Activated CD4-positive, CD25-positive, alpha-beta regulatory T cell treated with anti-CD3 and anti-CD28 coated beads, Interleukin-2, amount 50 U/mL, for 24 hours (primary cell): ENCODE data around the gene NEURL1B.
A peak's percentile ranks its signal among the peaks of the same experiment; 100 is the strongest.

ENCODE experiments used
- ATAC-seq, 2 donors: fragments of 150-1000 bp; cut with Tn5 transposase; one replicate each; pipeline ENCODE4 v1.10.0; 2021; ENCODE audit warnings: mild to moderate bottlenecking in 1 of 2, moderate library complexity in 1 of 2

The NEURL1B gene

DNA sequence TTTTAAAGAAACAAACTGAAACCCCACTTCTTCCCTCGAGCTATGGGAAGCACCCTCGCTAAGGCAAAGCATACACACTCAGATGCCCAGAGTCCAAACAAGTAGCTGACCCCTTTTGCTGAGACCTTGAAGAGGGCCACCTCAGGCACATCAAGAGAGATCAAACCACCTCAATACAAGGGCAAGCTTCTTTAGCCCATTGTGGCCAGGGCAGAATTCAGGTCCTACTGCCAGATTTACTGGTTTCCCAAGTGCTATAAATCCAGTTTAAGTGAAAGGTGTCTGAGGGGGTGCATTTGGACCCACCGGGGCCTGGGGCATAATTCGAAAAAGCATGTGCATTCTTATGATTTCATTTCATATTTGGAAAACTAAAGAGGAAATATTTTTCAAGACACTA is 40.4 kb downstream of the NEURL1B start:
- no peak for ATAC-seq

DNA sequence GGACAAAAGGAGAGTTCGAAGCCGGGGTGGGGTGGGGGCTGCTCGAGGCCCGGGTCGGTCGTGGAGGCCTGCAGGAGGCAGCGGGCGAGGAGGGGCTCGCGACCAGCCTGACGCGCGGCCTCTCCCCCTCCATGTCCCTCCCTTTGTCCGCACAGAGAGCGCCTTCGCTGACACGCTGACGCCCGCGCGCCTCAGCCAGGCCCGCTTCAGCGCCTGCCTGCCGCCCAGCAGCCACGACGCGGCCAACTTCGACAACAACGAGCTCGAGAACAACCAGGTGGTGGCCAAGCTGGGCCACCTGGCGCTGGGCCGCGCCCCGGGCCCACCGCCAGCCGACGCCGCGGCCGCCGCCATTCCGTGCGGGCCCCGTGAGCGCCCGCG is 42.2 kb downstream of the NEURL1B start:
- no peak for ATAC-seq

DNA sequence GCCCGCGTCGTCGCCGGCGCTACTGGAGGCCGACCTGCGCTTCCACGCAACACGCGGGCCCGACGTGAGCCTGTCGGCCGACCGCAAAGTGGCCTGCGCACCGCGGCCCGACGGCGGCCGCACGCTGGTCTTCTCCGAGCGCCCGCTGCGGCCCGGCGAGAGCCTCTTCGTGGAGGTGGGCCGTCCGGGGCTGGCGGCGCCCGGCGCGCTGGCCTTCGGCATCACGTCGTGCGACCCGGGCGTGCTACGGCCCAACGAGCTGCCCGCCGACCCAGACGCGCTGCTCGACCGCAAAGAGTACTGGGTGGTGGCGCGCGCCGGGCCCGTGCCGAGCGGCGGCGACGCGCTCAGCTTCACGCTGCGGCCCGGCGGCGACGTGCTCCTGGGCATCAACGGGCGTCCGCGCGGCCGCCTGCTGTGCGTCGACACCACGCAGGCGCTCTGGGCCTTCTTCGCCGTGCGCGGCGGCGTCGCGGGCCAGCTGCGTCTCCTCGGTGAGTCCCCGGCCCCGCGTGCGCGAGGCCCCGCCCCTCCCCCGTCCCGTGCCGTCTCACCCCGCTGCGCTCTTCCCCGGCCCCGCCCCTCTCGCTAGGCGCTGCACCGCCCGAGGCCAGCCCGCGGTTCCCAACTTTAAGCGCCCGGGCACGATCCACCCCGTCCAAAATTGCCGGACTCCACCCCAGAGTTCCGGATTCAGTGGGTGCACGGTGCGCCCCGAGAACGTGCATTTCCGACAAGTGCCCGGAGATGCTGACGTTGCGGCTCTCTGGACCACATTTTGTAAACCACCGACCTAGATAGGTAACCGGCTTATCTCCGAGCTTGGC is 42.8 kb downstream of the NEURL1B start:
- peak; percentile 80 to 85 for ATAC-seq

- ATAC-seq: no peak
Observed at GRCh38 chr5:172685091-172685490, 44.0 kb downstream of the NEURL1B start.

DNA sequence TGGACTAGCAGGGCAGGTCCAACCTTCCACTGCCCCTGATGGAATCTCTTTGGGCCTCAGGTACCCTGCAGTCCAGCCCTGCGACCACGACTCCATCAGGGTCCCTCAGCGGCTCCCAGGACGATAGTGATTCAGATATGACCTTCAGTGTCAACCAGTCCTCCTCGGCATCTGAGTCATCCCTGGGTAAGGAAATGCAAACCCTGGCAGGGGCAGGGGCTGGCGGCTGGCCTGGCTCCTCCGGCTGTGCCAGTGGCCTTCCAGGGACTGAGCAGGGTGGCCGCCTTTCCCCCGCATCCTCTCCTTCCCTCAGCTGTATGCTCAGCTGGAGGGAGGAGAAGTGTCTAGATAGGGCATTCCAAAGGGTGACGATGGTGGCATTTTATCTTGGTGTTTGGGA is 45.0 kb downstream of the NEURL1B start:
- no peak for ATAC-seq

DNA sequence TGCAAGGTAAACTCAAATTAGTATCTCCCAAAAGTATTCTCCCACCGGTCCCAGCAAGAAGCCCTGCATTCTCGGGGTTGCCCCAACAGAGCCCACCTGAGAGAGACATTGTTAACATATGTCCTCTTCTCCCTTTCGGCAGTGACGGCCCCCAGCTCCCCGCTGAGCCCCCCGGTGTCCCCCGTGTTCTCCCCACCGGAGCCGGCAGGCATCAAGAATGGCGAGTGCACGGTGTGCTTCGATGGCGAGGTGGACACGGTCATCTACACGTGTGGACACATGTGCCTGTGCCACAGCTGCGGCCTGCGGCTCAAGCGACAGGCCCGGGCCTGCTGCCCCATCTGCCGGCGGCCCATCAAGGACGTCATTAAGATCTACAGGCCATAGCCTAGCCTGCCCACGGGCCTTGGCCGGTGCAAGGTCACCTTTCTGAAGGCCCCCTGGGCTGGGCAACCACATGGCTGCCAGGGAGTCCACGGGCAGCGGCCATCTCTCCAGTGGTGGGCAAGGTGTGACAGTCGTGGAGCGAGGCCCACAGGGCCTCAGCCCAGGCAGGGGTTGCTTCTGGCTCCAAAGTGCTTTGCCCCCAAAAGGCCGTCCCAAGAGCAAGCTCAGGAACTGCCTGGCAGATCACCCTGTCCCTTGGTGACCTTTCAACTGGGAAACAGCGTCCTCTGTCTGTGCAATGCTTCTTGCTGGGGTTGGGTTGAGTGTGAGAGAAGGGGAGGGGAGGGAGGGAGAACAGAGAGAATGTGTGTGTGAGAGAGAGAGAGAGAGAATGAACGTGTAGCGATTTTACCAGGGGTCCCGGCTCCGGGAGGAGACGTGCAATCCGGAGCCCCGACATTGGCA is 45.7 kb downstream of the NEURL1B start:
- no peak for ATAC-seq

DNA sequence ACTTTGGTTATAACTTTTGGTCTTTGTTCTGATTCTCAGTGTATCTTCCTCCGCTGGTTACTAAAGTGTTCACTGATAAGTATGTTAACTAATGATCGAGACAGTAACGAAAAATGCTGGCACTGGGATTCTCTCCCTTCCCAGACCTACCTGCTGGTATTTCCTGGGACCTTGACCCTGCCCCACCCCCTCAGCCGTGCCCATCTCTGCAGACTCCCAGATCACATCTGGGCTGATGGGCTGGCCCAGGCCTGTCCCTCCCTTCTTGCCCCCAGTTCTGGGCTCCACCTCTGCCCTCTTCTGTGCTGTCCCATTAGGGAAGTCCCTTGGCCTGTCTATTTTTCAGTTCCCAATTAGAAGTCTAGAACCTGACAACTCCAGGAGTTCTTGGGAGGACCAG is 46.9 kb downstream of the NEURL1B start:
- ATAC-seq: no peak

DNA sequence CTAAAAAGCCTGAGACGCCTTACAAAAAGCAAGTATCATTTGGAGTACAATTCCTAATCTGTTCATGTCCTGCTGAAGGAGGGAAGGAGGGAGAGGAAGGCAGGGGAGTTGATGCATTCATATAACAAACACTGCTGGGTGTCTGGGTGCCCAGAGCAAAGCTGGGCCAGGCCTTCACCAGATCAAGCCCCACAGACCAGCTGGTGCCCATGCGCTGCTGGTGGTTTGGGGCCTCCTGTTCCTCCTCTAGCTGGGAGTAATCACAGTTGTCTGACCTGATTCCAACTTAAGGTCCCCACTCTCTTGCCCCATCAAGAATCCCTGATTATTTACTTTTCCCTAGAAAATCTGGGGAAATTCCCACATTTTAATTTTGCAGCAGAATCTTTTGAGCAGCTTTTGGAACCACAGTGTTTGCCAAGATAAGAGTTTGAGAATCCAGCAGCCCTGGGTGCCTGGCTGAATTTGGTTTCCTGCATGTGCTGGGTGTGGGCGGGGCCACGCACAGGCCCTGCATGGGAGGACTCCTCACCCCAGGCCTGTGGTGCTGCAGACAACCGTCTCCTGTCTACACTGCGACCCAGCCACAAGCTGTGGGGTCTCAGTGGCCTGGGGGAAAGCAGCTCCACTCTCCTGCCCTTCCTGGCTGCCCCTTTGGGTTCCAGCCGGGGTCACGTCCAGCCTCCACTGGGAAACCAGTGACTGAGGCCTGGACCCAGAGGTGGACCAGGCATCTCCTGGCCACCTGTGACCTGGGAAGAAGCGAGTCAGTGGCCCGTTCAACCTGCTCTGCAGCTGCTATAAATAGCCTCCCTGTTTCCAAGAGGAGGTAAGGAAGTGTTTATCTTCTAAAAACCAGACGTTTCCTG is 47.5 kb downstream of the NEURL1B start:
- ATAC-seq: no peak

DNA sequence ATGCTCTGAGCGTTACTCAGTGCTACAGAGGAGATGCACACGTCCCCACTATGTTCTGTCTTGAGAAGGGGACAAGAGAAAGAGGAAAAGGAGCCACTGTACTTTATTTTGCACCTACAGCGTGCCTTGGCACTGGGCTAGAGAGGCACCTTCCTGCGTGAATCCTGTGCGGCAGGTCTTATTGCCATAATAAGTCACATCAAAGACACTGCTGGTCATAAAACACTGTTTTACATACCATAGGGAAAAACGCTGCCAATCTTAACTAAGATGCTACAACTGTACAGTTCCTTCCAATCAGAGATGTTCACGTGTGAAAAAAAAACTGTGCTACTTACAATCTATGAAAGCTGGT is 48.1 kb downstream of the NEURL1B start:
- no peak for ATAC-seq

- ATAC-seq: no peak
Observed at GRCh38 chr5:172689801-172690200, 48.7 kb downstream of the NEURL1B start.

DNA sequence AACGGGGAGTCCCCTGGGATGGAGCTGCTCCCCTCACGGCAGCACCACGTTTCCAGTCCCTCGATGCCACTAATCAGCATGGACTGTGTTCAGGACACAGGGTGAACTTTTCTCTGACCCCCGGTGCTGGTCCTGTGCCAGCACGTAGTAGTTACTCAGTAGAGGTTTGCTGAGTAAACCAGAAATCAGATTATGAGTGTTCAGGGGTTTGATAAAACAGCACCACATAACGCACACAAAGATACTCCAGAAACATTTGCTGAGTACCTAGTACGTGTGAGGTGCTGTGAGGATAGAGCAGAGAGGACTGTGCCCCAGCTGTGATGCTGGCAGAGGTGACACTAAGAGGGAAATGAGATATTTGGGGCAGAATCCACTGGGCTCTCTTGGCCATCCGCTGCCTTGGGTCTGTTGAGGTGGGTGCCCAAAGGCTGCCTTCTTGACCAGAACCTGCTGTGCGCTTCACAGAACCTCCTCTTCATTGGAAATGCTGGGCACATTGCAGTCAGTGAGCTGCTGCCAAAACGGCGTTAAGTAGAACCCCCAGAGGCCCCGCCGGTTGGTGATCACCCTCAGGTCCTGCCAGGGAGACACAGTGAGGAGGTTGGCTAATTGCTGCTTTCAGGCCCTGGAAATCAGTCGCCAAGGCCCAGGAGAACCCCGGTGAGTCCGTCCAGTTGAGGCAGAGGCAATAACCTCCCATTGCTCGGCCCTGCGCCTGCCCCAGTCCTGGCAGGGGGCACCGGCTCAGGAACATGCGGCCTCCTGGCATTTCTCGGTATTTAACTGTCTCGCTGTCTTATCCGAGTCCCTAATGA is 49.4 kb downstream of the NEURL1B start:
- ATAC-seq: peak; percentile 18 to 64

DNA sequence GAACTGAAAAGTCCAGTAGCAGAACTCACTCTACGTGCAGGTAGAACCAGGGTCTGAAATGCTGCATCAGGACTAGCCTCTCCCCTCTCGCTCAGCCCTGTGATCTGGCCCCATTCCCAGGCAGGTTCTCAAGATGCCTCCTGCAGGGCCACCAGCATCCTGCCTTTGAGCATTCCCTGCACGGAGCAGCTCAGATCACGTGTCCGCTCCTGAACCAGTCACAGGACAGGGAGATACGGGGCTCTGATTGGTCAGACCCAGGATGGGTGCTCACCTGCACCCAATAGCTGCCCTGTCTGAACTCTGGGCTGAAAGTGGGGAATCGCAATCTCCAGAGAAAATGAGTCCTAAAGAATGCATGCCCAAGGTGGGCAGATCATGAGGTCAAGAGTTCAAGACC is 50.8 kb downstream of the NEURL1B start:
- ATAC-seq: no peak

DNA sequence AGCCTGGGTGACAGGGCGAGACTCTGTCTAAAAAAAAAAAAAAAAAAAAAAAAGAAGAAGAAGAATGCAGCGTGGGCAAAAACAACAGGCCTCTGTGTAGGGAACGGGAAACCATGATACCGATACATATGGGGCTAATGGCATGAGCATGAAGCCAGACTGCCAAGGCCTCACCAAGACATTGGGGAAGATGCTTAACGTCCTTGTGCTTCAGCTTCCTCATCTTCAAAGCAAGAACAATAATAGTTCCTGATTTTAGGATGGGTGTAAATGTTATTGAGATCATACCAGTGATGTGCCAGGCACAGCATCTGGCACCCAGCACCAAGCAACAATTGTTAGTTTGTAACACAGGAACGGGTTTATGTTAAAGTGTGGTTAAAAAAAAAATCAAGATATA is 51.4 kb downstream of the NEURL1B start:
- ATAC-seq: no peak

DNA sequence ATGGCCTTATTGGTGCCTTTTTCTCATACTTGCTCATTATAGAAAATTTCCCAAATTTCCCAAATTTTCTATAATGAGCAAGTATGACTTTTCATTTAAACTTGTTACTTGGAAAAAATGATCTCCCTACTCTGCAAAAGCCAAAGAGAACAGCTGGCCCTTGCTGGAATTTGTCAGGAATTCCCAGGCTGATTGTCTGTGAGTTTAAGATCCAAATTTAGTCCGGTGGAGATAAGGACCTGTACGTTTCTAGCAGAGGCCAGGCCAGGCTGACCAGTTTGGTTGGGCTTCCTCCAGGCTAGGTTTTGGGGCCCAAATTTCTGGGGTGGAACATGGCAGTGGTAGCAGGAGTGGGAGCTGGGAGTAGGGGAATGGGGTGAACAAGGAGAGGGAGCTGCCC is 51.9 kb downstream of the NEURL1B start:
- no peak for ATAC-seq

DNA sequence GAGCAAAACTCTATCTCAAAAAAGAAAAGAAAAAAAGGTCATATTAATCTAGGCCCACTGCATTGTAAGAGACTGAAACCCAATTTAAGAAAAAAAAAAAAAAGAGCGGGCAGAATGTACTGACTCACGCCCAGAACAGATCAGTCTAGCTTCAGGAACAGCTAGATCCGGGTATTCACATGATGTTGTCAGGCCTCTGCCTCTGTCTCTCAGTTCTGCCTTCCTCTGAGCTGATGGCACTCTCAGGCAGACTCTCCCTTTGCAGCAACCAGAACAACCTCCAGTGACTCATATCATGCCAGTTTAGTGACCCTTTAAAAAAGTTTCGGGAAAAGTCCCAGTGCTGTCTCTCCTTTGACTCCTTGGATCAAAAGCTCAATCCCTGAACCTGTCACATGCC is 53.0 kb downstream of the NEURL1B start:
- ATAC-seq: no peak

GRCh38 chr5:172694541-172694940 is 53.5 kb downstream of the NEURL1B start:
- ATAC-seq: no peak

DNA sequence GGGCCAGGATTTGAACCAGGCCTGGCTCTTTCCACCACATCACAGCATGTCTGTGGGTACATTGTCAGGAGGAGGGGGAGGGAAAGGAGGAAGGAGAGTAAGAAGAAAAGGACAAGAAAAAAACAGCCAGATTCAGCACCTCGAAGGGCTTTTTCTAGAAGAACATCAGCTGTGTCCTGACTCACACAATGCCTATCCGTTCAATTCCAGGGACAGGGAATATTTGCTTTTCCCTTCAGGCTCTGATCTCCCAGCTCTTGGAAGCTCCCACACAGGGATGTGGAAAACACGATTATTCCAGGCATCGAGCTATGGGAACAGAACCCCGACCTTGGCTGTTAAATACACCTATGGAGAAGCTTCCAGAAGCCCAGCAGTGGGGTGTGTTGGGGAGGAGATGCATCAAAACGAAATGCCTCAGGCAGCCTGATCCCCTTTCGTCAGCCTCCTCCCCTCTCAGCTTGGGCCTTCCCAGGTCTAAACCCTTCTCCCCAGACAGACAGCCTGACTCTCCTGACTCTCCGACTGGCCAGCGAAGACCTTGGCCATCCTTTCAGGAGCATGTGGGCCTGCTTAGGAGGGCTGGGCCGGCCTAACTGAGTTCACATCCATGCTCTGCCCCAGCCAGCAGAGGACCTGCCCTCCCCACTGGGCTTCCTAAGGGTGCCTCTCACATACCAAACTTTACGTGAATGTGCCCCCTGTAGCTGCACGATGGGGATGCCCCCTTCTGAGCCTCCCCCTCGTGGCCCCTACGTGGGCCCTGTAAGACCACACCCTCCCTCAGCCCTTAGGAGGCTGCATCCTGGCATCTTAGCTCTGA is 54.4 kb downstream of the NEURL1B start:
- no peak for ATAC-seq

DNA sequence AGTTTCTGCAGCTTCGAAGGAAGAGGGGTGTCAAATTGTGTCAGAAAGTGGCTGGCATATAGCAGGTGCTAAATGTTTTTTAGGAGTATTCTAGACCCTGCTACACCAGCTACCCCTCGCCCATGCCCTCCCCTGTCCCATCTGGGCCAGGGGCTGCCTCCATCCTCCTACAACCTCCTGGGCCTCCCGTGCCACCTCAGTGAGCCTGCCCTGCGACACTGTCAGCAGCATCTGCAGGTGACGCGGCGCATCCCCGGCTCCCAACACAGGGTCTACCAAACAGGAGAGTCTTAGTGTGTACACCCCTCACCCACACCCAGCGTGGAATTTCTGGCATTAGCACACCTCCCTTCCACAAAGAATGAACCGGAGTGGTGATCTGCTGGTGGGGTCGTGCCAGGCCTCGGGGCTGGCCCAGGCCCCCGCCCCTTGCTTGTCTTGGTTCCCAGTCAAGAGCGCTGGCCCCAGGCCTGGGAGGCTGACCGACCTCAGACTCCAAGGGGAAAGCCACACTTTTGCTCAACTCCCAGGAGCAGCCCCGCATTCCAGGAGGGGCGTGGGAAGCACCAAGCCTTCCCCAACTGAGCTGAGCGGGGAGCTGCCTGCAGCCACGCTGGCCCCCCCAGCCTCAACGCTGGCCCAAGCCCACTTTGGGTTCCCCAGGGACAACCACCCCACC is 55.2 kb downstream of the NEURL1B start:
- no peak for ATAC-seq

- ATAC-seq: peak; percentile 91 to 94
Observed at GRCh38 chr5:172697123-172698121, 56.4 kb downstream of the NEURL1B start.
